Astrocyte (in vitro differentiated cells and primary cell): ENCODE results near the gene TAF1B.

Source experiments
- CTCF ChIP-seq: IDR thresholded peaks from 2 replicates; pipeline ENCODE4 v1.5.1; 2011; ENCODE audit warnings: low read depth, mild to moderate bottlenecking, inconsistent platforms, low read length, moderate library complexity; ENCODE audit not compliant: insufficient read depth
- EZH2 ChIP-seq: IDR thresholded peaks from 2 replicates; pipeline ENCODE4 v1.6.1; 2012; ENCODE audit warnings: mild to moderate bottlenecking, low read length, inconsistent platforms; ENCODE audit not compliant: insufficient read depth

- no peak for TF ChIP-seq CTCF
- no peak for TF ChIP-seq EZH2
Measured at GRCh38 chr2:9857814-9858729, 14.8 kb downstream of the TAF1B start.
